HL-60 (cell line): ENCODE measurements around the gene ATRNL1.

Source experiments
- CTCF ChIP-seq: IDR thresholded peaks from one replicate; pipeline ENCODE4 v1.5.1; 2011; ENCODE audit warnings: low read length, control low read depth, inconsistent platforms; ENCODE audit not compliant: insufficient read depth
- GABPA ChIP-seq: IDR thresholded peaks from 2 replicates; pipeline ENCODE4 v1.6.1; 2012; ENCODE audit warnings: low read depth
- REST ChIP-seq: IDR thresholded peaks from 2 replicates; pipeline ENCODE4 v1.6.1; 2012; ENCODE audit warnings: low read depth; ENCODE audit not compliant: insufficient replicate concordance

GRCh38 chr10:115092555-115093285 lies 445 bp upstream of the ATRNL1 start:
- no peak for TF ChIP-seq CTCF
- TF ChIP-seq GABPA, result no peak
- no peak for TF ChIP-seq REST
